ENCODE measurements around the gene HRH3.

Gene HRH3

DNA sequence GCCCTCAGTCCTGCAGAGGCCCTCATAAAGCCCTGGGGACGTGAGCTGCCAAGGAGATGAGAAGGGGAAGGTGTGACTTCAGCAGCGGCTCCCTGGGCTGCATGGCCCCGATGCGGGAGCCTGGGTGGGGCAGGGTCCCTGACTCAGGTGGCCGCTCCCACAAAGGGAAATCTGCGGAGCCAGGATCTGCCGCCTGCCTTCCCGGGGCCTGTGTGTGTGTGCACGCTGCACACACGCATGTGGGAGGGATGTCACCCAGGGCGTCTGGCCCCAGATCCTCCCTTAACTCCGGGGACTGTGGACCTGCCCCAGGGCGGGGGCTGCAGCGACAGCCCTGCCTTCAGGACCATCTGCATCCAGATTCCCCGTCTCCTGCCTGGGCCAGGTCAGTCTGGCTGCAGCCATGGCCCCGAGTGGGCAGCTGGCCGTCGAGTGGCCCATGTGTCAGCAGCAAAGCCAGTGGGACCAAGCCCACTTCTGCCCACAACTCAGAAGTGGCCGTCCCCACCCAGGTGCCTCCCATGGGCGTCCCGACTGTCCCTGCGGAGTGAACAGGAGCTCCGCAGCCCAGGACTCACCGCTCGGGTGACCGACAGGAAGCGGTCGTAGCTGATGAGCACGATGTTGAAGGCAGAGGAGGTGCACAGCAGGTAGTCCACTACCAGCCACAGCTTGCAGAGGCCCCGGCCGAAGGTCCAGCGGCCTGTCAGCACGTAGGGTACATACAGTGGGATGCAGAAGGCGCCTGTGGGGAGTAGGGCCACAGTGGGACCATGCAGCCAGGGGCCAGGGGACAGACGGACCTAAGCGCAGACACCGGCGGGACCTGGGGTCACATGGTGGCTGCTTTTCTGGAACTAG, 1.9 kb downstream of the HRH3 start:
- Mint-ChIP-seq H3K27me3 (peaks cover 88% of the 10 kb centered on the region), H3K4me1 (peaks cover 18% of the 10 kb centered on the region), H3K4me3 (no peak overlapping the region), H3K36me3 (no peaks in the 10 kb centered on the region), H3K9me3 (no peaks in the 10 kb centered on the region), H3K27ac (no peak overlapping the region)
- no peak for ATAC-seq

- no peak overlapping the region for H3K4me3 Mint-ChIP-seq
- H3K9me3 Mint-ChIP-seq: no peaks in the 10 kb centered on the region
- no peaks in the 10 kb centered on the region for H3K36me3 Mint-ChIP-seq
- peak; percentile 6 for ATAC-seq
- H3K27ac Mint-ChIP-seq: no peak overlapping the region
- peaks cover 86% of the 10 kb centered on the region for H3K27me3 Mint-ChIP-seq
- H3K4me1 Mint-ChIP-seq: peaks cover 18% of the 10 kb centered on the region
Measured at GRCh38 chr20:62216636-62217566, 3.2 kb downstream of the HRH3 start.

DNA sequence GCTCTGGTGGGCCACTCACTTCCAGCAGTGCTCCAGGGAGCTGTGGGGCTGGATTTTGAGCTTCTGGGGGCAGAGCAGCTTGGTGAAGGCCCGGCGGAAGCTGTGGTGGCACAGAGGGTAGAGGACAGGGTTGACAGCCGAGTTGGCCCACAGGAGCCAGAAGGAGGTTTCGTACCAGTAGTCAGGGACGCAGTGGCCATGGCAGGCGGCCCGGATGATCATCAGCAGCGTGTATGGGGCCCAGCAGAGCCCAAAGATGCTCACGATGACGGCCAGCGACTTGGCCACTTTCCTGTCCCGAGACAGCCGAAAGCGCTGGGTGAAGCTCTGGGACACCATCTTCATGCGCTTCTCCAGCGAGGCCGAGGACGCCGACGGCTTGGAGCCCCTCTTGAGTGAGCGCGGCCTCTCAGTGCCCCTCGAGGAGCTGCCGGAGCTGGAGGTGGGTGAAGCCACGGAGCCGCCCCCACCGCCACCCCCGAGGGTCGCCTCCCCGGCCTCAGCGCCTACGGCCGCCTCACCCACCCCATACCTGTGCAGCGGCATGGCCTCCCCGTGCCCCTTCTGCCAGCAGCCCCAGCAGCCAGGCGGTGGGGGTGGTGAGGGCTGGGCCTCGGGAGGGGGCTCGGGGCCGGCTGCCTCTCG, 4.0 kb downstream of the HRH3 start:
- Mint-ChIP-seq H3K27me3 (peaks cover 82% of the 10 kb centered on the region), H3K36me3 (no peaks in the 10 kb centered on the region), H3K9me3 (no peaks in the 10 kb centered on the region), H3K4me1 (peaks cover 15% of the 10 kb centered on the region), H3K4me3 (no peak overlapping the region), H3K27ac (no peak overlapping the region)
- no peak for ATAC-seq

DNA sequence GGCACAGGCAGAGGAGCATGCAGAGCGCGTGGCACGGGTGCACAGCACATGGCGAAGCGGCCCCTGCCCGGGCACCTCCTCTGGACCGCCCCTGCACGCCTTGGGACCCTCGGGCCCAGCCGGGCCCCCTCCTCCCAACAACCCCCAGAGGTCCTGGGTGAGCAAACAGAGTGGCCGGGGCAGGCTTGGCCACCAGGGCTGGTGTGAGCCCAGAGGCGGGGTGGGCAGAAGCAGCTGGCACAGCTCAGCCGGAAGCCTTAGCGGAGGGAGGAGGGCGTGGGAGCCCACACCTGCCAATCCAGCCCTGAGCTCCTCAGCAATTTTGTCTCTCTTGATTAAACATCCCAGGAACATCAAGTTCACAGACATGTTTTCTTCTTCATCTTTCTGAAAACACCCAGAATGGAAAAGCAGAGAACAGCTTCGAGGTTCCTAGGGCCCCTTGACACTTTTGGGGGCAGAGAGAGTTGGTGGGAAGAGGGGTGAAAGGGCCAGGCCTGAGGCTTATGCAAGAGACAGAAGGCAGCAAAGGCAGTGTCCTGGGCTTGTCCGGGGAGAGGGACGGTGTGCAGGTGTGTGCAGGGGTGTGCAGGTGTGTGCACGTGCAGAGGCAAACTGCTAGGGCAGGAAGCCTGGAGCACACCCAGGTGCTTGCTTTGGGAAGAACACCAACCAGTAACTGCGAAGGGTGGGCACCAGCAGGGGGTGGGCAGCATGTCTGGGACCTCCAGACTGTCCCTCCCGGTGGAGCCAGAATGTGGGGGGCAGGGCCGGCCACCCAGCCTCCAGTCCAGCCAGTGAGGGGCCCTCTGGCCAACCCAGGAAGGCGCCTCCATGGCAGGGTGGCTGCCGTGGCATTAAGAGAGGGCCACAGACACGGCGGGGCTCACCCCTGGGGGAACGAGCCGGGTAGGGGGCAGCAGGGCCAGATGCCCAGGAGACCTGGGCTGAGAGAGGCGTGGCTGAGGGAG, 4.8 kb downstream of the HRH3 start:
- no peak overlapping the region for H3K27ac Mint-ChIP-seq
- H3K27me3 Mint-ChIP-seq: peaks cover 82% of the 10 kb centered on the region
- H3K36me3 Mint-ChIP-seq: no peaks in the 10 kb centered on the region

DNA sequence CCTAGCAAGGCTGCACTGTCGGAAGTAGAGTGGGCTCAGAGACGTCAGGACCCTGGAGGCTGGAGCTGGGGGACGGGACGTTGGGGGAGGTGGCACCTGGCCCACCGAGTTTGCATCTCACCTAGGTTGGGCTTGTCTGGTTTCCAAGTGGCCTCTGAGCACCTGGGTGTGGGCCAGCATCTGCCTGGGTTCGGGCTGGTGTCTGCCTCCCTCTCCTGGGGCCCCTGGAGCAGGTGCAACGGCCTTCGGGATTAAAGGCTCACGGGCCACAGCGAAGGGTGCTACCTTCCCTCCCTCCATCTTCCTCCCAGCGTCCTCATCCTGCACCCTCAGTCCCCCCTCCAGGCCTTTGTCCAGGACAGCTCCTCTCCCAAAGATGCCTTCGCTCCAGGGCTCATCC, 6.0 kb downstream of the HRH3 start:
- no peaks in the 10 kb centered on the region for H3K36me3 Mint-ChIP-seq
- no peak for ATAC-seq
- no peaks in the 10 kb centered on the region for H3K9me3 Mint-ChIP-seq
- H3K4me3 Mint-ChIP-seq: no peak overlapping the region
- H3K27ac Mint-ChIP-seq: no peak overlapping the region
- H3K4me1 Mint-ChIP-seq: peaks cover 3% of the 10 kb centered on the region
- peaks cover 78% of the 10 kb centered on the region for H3K27me3 Mint-ChIP-seq

More for the DNA sequence above, 4.8 kb downstream of the HRH3 start:
- no peaks in the 10 kb centered on the region for H3K9me3 Mint-ChIP-seq
- ATAC-seq: no peak
- H3K4me1 Mint-ChIP-seq: peaks cover 8% of the 10 kb centered on the region
- no peak overlapping the region for H3K4me3 Mint-ChIP-seq

DNA sequence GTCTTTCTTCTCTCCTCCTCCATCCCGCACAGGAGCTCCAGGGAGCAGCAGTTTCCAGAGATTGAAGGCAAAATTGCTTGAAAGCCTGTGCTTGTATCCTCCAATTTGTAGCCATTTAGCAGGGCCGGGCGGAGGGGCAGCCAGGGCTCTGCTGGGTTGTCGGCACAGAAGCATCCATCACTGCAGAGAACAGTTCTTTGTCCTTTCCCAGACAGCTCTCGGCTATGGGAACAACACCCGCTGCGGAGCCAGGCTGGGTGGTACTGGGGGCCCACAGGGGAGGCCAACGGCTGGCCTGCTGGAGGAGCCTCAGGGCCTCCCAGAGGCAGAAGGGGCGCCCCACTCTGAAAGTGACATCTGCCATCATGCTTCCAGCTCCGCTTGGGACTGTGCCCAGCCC, 7.8 kb downstream of the HRH3 start:
- no peak for ATAC-seq
- H3K27me3 Mint-ChIP-seq: peaks cover 61% of the 10 kb centered on the region
- H3K9me3 Mint-ChIP-seq: no peaks in the 10 kb centered on the region
- H3K4me1 Mint-ChIP-seq: no peaks in the 10 kb centered on the region
- H3K36me3 Mint-ChIP-seq: no peaks in the 10 kb centered on the region
- no peak overlapping the region for H3K4me3 Mint-ChIP-seq
- H3K27ac Mint-ChIP-seq: no peak overlapping the region

DNA sequence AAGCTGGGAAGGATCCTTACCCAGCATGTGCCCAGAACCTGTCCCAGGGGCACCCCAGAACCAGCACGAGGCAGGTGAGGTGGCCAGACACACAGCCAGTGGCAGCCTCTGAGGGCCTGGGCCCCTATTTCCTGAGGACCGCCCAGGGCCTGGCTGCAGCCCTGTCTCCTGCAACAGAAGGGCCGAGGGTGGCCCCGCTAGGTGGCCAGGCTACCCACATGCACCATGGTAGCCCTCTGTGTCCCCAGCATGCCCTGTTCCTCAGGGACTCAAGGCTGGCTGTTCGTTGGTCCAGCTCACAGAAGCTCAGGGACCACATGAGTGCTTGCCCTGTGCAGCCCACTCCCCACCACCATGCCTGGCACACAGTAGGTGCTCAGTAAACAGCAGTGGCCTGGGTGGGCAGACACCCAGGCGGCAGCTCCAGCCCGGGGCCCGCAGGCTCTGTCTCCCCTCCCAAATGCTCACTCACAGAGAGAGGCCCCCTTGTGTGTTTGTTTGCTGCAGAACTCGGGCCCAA, 8.2 kb downstream of the HRH3 start:
- no peaks in the 10 kb centered on the region for H3K36me3 Mint-ChIP-seq
- H3K9me3 Mint-ChIP-seq: no peaks in the 10 kb centered on the region
- no peaks in the 10 kb centered on the region for H3K4me1 Mint-ChIP-seq
- ATAC-seq: no peak
- no peak overlapping the region for H3K27ac Mint-ChIP-seq
- peaks cover 56% of the 10 kb centered on the region for H3K27me3 Mint-ChIP-seq
- no peak overlapping the region for H3K4me3 Mint-ChIP-seq

DNA sequence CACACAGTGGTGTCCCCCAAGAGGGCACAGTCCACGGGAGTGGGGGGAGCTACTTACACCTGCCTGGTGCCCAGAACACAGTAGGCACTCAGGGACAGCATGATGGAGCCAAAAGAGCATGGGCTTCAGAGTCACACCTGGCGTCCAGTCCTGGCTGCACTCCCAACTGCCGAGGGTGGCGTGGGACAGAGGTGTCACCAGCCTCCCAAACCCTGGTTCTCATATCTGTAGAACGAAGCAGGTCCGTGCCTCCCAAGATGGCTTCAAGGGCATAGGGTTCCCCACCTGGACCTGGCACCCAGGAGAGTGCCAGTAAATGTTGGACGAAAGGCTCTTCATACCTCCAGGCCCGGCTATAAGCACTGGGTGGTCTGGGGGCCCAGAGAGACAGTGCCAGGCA, 8.9 kb downstream of the HRH3 start:
- Mint-ChIP-seq H3K27ac (no peak overlapping the region), H3K4me1 (no peaks in the 10 kb centered on the region), H3K36me3 (no peaks in the 10 kb centered on the region), H3K27me3 (peaks cover 54% of the 10 kb centered on the region), H3K4me3 (no peak overlapping the region), H3K9me3 (no peaks in the 10 kb centered on the region)
- no peak for ATAC-seq

DNA sequence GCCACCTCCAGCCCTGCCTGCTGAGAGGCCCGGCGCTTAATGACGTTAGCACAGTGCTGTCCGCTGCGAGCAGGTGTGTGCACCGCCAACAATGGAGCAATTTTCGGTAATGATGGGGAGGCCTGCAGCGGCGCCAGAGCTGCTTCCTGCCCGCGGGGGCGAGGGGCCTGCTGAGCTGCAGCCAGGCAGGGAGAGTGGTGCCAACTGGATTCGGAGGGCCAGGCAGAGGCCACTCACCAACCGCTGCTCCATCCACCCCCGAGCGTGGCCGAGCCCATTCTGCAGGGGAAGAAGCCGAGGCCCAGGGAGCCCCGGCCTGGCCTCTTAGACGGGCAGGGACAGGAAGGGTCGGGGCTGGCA, 9.6 kb downstream of the HRH3 start:
- H3K27ac Mint-ChIP-seq: no peak overlapping the region
- H3K27me3 Mint-ChIP-seq: peaks cover 47% of the 10 kb centered on the region
- no peaks in the 10 kb centered on the region for H3K36me3 Mint-ChIP-seq
- H3K4me3 Mint-ChIP-seq: no peak overlapping the region
- no peak for ATAC-seq
- no peaks in the 10 kb centered on the region for H3K9me3 Mint-ChIP-seq
- no peaks in the 10 kb centered on the region for H3K4me1 Mint-ChIP-seq

- Mint-ChIP-seq H3K36me3 (no peaks in the 10 kb centered on the region), H3K4me3 (no peak overlapping the region), H3K27me3 (peaks cover 42% of the 10 kb centered on the region), H3K9me3 (no peaks in the 10 kb centered on the region), H3K4me1 (no peaks in the 10 kb centered on the region), H3K27ac (no peak overlapping the region)
- ATAC-seq: no peak
Measured at GRCh38 chr20:62209850-62210495, 10.1 kb downstream of the HRH3 start.

DNA sequence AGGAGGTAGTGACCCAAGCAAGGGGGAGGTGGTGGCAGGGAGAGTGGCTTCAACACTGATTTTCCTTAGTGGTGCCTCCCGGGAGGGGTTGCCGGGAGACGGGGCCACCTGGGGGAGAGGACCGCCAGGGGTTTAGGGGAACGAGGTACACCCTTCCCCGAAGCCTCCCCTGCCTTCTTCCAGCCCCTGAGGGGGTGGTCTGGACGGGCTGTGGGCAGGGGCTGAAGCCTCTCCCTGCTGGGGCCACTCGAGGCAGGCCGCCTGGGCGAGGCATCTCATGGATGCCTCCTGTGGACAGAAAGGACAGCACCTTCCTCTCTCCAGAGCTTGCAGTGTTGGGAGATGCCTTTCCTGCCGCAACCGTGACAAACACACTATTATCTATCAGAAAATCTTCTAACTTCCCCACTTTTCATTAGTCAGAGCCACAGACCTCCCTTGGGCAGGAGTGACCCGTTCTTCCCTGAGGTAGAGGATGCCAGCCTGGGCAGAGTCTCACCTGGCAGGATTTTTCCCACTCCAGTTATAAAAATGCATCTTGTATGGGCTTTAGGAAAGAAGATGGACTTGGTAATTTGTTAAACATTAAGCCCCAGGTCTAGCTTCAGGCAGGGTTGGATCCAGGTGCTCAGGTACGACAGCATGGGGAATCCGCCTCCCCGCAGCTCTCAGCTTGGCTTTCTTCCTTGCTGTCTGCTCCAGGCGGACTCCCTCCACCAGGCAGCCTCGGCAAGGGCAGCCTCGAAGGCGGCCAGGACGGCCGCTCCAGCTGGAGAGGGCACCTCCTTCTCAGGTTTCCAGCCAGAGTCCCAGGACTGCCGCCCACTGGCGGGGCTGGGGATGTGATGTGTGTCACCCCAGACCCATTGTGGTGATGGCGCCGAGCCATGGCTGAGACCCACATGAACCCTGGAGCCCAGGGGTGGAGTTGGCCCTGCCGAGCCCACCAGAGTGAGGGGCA, 11.0 kb downstream of the HRH3 start:
- Mint-ChIP-seq H3K36me3 (no peaks in the 10 kb centered on the region), H3K4me1 (no peaks in the 10 kb centered on the region), H3K27ac (no peak overlapping the region), H3K27me3 (peaks cover 33% of the 10 kb centered on the region), H3K4me3 (no peak overlapping the region), H3K9me3 (no peaks in the 10 kb centered on the region)
- ATAC-seq: no peak

GRCh38 chr20:62208061-62208794, 11.8 kb downstream of the HRH3 start:
- H3K4me1 Mint-ChIP-seq: peaks cover 7% of the 10 kb centered on the region
- H3K36me3 Mint-ChIP-seq: peaks cover 6% of the 10 kb centered on the region
- no peak overlapping the region for H3K27ac Mint-ChIP-seq
- no peak overlapping the region for H3K4me3 Mint-ChIP-seq
- no peaks in the 10 kb centered on the region for H3K9me3 Mint-ChIP-seq
- peak; percentile 49 for ATAC-seq
- peaks cover 26% of the 10 kb centered on the region for H3K27me3 Mint-ChIP-seq
